HG03025 (cell line): ENCODE results near the gene NFAT5.

Source experiments
- ATAC-seq: cut with Tn5 transposase; IDR thresholded peaks from one replicate; pipeline ENCODE4 v1.9.1; 2021; ENCODE audit warnings: mild to moderate bottlenecking, moderate library complexity; ENCODE audit not compliant: unreplicated experiment, low FRiP score

The NFAT5 gene

DNA sequence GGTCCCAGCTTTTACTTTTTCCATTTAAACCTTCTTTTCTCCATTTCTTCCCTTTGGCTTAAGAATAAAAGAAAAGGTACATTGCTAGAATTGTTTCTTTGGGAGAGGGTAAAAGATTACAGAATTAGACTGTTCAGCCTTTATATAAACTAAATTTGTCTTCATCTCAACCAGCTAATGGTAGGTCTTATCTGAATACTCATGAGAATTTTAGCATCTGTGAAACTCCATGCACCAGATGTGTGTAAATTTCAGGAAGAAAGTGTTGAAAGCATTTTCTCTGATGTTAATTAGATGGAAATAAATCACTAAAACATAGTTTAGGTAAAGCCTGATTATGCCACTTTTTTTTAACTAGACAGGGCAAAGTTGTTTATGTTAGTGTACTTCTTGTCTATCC lies 135.7 kb downstream of the NFAT5 start:
- ATAC-seq = no peak

DNA sequence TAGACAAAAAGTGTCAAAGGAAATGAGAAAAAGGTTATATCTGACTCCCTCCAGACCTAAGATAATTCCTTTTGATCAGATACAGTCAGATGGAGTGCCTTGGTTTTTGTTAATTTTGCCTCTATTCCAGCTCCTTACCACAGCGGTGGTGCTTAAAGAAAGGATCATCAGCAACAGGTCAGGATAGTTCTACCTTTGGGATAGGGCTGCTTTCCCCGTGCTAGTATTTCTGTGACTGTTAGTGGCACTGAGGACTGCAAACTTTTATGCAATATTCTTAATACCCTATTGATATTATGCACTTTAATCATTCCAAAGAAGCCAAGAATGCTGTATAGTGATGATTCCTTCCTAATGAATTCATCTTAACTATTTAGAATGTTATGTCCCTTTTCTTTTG lies 136.1 kb downstream of the NFAT5 start:
- no peak for ATAC-seq

DNA sequence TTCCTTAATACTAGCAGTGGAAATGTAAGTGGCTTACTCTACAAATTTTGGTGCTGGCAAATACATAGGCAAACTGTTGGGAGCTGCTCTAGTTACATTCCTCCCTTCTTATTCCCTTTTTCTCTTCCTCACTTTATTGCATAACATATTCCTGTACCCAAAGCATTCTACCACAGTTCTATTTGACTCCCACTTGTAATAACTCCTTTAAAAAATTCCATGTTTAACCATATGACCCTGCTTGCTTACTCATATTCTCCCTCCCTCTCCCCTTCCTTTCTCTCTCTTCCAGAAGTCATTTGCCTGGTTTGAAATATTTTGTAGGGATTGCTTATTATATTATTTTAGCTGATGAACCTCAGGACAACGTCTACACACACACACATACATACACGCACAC lies 137.9 kb downstream of the NFAT5 start:
- no peak for ATAC-seq

DNA sequence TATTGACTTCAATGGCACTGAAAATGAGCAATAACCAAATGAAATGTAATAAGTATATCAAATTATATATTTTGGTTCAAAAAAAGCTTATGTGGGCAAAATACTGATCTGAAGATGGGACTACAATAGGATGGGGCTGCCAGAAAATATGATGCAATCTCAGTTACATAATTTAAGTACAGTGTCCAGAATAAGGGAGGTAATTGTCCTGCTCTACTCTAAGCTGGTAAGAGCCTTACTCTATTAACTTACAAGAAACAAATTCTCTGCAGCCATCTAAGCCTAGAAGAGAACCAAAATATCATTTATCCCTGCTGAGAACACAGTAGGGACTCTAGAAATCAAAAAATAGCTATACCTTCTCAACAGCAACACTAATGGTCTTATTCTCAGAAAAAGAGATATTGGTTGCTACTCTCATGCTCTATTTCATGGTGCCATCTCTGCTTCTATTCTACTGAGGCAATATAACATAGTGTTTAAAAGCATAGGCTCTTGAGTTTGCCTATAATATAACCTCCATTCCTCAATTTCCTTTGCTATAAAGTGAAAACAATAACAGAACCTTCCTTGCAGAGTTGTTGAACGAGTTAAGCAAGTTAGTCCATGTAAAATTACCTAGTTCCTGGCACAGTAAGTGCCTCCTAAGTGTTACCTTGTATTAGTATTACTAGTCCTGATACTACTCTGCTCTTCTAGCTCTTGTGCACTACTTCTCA lies 140.6 kb downstream of the NFAT5 start:
- ATAC-seq = no peak

DNA sequence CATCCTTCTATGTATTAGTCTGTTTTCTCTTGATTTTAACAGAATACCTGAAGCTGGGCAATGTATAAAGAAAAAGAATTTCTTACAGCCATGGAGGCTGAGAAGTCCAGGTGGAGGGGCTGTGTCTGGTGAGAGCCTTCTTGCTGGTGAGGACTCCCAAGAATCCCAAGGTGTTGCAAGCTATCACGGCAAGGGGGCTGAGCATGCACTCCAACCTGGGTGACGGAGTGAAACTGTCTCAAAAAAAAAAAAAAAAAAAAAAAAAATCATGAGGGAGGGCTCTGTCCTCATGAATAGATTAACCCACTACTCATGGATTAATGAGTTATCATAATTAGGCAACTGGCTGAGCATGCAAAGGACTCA lies 141.2 kb downstream of the NFAT5 start:
- no peak for ATAC-seq

DNA sequence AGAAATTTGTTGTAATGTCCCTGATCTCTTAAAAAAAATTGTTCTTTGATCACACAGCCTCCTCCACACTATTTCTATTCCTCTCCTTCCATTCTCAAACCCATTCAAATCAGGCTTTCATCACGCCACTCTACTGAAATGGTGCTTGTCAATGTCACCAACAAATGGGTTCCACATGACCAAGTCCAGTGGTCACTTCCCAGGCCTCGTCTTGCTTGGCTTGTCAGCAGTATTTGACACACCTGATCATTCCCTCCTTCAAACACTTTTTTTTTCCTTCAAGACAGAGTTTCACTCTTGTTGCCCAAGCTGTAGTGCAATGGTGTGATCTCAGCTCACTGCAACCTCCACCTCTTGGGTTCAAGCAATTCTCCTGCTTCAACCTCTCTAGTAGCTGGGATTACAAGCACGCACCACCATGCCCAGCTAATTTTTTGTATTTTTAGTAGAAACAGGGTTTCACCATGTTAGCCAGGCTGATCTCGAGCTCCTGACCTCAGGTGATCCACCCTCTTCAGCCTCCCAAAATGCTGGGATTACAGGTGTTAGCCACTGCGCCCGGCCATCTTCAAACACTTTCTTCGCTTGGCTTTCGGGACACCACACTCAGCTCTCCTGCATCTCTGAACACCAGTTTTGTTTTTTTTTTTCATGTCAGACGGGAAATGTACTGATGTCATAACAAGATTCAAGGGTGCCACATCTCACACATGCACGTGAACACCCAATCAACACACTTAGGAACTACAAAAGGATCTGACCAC lies 142.3 kb downstream of the NFAT5 start:
- no peak for ATAC-seq

DNA sequence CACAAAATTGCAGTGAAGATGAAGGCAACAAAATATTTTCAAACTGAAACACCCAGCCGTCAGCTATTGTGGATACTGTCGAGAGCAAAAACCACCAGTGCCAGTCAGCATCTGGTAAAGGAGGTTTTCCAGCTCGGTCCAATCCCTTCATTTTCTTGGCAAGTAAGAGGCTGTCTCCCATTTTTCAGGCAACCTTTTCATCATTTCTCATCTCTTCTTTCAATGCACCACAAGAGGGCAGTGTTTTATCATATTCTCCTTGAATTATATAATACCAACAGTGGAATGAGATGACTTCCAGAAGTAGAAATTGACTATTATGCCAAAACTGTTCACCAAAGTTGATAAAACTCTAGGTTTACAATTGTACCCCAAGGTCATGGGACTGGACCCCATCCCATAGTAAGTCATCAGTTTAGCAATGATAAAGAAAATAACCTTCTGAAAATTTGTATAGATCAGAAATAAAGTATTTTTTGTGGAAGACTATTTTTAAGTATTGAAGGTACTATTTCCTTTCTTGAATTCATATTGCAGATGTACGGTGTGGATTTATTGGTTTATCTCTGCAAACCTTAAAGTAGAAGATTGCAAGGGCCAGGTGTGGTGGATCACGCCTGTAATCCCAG lies 143.8 kb downstream of the NFAT5 start:
- no peak for ATAC-seq

DNA sequence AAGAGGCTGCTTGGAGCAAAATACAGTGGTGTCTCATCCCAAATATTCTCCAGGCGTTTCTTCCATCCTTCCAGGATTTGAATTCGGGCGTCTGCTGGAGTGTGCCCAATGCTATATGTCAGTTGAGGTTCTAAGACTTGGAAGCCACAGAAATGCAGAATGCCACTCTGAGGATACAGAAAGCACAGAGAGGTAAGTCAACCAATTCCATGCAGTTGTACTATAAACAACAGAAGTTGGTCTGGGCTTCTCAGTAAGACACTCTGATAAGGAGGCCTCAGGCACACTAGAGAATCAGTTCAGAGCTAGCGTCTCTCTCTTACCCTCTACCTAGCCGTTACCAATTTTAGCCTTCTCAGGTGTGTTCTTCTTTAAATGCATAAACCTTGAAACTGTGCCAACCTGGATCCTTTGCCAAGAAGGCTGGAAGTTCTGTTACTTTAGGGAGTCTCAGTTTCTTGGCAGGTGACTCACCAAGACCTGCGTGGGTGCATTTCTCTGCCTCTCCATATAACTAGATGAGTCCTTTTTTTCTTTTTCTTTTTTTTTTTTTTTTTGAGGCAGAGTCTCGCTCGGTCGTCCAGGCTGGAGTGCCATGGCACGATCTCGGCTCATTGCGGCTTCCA lies 145.5 kb downstream of the NFAT5 start:
- no peak for ATAC-seq

DNA sequence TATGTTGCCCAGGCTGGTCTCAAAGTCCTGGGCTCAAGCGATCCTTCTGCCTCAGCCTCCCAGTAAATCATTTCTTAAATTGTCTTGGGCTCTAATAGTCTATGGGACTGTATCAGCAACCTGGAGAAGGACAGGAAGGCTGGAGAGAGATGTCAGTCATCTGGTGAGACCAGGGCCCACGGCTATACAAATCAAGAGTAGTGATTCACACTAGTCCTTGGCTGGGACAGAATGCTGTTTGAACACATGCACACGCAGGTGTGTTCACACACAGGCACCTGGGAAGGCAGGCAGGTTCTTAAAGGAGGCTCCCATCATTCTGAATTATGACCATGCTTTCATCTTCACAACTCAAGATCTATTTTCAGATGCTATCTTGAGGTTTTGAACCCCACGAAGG lies 146.5 kb downstream of the NFAT5 start:
- ATAC-seq = no peak

DNA sequence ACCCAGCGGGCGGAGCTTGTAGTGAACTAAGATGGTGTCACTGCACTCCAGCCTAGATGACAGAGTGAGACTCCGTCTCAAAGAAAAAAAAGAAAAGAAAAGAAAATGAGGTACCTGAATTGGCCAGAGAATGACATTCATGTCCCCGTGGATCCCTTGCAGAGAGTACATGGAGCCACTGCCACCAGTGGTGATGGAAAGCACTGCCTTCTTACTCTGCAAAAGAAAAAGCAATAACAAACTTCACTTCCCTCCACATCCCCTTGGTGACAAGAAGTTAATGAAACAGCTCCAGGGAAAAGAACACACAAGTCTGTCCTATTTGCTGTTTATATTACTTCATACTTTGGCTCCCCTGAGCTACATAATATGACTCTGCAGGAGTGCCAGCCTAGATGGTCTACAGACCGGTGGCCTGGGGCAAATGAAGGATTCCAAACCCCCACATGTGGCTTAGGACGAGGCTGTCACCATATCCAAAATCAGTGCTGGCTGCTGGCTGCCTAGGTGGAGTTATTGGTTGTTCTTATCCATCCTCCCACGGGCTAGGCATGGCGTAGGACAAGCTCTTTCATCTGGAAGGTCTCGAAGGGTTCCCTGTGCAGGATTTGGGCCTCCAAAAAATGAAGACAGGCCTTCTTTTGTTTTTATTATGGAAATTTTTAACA lies 147.3 kb downstream of the NFAT5 start:
- no peak for ATAC-seq

DNA sequence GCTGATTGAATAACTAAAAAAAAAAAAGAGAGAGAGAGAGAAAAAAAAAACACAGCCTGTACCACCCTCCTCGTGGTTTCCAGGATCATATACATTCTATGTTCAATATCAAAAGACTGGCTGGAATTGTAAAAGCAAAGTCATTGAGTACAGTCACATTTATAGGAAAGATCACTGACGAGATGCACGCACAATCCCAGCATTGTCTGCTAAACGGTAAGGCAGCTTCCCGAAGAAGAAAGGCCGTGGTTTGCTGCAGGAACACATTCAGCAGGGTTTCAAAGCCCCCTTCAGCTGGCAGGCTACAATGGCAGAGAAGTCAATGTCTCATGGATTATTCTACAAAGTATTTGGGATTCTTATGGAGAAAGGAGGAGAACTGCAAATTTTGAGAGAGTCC lies 151.3 kb downstream of the NFAT5 start:
- no peak for ATAC-seq

DNA sequence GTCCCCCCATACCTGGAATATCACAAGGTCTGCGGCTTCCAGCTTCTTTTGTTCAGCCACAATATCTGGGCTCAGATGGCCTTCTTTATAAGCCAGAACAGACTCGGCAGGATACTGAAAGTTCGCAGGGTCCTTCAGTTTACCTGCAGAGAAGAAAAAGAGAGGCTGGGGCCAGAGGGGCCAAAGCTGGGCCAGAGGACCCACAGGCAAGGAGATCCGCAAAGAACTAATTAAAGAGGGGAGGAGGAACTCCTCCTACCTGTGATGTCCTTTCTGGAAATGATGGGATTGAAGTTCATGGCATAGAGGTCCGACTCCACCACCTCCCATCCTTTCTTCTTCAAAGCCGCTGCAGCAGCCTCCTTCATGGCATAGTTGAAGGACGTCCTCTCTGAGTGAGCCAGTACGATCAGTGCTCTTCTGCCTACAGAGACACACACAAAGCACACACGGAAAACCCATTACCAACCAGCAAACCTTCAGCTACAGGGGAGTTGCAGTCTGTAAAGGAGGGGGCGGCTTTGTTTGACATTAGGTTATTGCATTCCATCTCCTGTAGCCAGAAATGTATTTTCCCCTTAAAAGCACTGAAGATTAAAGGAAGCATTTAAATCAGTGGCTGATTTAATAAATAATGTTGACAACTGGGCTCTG lies 152.5 kb downstream of the NFAT5 start:
- no peak for ATAC-seq

DNA sequence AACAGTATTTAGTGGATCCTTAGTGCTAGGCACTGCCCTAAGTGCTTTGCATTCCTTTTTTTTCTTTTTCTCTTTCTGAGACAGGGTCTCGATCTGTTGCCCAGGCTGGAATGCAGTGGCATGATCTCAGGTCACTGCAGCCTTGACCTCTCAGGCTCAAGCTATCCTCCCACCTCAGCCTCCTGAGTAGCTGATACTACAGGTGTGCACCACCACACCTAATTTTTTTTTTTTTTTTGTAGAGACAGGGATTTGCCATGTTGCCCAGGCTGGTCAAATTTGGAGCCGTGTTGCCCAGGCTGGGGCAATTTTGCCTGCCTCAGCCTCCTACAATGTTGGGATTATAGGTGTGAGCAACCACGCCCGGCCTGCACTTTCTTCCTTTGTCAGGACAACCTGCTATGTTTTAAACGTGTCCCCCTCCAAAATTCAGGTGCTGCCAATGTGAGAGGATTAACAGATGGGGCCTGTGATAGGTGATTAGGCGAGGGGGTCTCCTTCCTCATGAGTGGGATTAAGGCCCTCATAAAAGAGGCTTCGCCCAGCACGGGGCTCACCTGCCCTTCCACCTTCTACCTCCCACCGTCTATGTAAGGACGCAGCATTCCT lies 155.2 kb downstream of the NFAT5 start:
- ATAC-seq = no peak

DNA sequence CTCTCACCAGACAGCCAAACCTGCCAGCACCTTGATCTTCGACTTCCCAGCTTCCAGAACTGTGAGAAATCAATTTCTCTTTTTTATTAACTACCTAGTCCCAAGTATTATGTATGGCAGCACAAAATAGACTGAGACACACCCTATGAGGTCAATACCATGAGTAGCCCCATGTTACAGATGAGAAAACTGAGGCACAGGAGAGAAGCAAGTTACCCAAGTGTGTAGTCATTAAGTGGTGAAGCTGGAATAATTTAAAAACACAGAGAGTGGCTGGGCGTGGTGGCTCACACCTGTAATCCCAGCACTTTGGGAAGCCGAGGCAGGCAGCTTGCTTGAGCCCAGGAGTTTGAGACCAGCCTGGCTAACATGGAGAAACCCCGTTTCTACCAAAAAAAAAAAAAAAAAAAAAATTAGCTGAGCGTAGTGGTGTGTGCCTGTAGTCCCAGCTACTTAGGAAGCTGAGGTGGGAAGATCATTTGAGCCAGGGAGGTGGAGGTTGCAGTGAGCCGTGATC lies 155.7 kb downstream of the NFAT5 start:
- no peak for ATAC-seq

DNA sequence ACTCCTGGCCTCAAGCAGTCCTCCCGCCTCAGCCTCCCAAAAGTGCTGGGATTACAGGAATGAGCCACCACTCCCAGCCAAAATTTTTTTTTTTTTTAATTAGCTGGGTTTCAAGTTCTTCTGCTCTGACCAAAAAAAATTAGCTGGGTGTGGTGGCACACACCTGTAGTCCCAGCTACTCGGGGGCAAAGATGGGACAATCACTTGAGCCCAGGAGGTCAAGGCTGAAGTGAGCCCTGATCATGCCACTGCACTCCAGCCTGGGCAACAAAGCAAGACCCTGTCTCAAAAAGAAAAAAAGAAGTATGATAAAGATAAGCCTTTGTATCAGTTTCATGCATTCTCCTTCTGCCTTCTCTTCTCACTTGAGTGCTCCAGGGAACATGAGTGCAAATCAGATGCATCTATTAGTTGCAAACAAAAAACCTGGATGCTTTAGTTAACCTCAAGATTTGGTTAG lies 158.7 kb downstream of the NFAT5 start:
- no peak for ATAC-seq

DNA sequence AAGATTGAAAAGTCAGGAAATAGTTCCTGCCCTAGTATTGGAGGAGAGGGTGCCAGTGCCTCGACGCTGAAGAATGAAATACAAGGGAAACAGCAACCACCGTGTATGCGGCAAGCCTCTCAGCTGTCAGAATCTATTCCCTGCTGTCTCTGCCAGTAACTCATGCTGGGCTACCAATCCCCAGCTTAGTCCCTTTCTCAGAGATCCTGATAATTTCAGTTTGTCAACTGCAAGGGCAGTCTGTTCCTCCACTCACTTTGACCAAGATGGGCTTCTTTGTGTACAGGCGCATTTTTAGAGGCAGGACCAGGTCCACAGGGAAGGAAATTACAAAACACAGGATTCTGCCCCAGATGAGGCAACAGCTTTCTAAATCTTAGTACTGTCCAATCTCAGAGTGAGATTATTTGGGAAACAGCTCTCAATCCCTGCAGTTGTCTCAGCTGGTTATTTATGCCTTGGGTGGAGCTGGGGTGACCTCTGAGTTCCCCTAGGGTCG lies 159.3 kb downstream of the NFAT5 start:
- ATAC-seq = no peak

DNA sequence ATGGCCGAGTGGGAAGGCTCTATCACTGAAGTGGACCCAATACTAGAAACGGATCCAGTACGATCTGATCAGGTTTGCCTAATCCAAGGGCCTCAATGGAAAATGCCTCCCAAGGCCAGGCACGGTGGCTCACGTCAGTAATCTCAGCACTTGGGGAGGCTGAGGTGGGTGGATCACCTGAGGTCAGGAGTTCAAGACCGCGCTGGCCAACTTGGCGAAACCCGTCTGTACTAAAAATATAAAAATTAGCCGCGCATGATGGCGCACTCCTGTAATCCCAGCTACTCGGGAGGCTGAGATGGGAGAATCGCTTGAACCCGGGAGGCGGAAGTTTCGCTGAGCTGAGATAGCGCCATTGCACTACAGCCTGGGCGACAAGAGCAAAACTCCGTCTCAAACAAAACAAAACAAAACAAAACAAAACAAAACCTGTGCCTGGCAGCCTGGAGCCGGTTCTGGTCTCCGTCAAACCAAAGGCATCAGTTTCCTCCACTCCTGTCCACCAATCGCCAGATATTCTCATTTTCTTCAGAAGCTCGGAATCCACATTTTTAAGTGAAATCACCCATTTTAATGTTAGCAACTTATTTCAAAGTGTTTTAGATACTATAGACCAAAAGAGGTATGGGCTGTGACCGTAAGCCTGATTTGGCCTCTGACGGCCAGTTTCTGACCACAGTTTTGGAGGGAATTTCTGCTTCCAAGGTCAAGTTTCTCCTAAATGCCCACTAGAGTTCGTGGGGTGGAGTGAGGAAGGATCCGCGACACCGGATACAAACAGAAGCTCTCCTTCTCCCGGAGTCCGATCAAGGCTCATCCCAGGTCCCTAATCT lies 159.9 kb downstream of the NFAT5 start:
- no peak for ATAC-seq

DNA sequence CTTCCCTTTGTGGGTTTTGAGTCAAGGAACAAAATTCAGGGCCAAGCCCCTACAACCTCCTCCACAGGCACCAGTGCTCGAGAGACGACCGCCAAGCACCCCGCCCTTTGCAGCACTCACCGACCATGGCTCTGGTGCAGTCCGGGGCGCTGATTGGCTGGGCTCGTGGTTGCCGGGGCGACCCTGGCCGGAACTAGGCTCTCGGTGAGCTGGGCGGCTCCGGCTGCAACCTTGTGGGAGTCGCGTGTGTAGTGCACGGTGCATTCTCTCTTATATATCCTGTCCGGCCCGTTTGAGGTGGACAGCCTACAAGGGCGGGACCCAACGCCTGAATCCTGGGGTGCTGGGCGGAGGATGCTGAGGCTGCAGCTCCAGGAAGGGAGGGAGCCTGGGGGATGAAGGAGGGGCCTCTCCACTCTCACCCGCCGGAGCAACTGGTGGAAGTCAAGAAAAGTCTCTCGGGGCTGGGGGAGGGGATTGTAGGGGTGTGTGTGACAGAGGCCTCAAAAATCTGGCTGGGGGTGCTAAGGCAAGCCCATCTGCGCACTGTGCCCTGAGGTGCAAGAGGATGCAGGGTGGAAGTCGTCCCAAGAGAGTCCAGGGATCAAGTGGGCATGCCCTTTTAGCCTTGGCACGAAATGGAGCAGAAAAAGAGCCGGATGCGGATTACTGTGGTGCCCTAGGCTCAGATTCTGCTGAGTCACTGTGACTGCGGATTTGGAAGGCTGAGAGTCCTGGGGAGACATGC lies 160.7 kb downstream of the NFAT5 start, which contains the start of gene NQO1:
NQO1 (minus strand) TSS at position 248 of the 748 bp plus-strand sequence; CDS start at position 127, 121 bp downstream.
- peak; percentile 89 for ATAC-seq
